GM21528 (cell line): ENCODE results near the gene TTL.
A peak's percentile ranks its signal among the peaks of the same experiment; 100 is the strongest.
"Not testable (repeated sequence)": the region's sequence is repeated elsewhere in the genome, so short reads cannot be mapped to it uniquely, and the experiment has no call there.

Experiments used
- ATAC-seq: cut with Tn5 transposase; IDR thresholded peaks from one replicate; pipeline ENCODE4 v1.9.1; 2021; ENCODE audit warnings: mild to moderate bottlenecking, moderate library complexity; ENCODE audit not compliant: unreplicated experiment, low FRiP score

The TTL gene

GRCh38 chr2:112481528-112482233 is at the start of gene TTL:
TTL (plus strand) TSS chr2:112482156; CDS start chr2:112482345, 189 bp downstream.
- peak; percentile 65 for ATAC-seq

- not testable (repeated sequence) for ATAC-seq
Observed at GRCh38 chr2:112432390-112432734, 49.6 kb upstream of the TTL start.

DNA sequence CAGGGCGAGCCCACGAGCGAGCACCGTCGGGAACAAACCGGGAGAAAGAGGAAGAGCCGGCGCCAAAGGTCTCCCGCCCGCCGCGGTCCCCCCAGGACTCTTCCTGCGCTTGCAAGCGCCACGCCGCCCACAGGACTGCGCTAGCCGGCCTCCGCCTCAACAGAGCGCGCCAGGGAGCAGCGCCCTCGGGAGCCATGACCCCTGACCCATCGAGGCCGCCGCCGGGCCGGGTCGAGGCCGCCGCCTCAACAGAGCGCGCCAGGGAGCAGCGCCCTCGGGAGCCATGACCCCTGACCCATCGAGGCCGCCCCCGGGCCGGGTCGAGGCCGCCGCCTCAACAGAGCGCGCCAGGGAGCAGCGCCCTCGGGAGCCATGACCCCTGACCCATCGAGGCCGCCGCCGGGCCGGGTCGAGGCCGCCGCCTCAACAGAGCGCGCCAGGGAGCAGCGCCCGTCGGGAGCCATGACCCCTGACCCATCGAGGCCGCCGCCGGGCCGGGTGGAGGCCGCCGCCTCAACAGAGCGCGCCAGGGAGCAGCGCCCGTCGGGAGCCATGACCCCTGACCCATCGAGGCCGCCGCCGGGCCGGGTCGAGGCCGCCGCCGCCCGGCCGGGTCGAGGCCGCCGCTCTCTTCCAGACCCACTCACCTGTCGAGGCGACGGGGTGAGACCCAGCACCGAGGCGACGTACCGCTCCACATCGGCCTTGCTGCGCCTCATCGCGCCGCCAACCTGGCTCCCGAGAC is 49.0 kb upstream of the TTL start:
- ATAC-seq, result peak; percentile 48

DNA sequence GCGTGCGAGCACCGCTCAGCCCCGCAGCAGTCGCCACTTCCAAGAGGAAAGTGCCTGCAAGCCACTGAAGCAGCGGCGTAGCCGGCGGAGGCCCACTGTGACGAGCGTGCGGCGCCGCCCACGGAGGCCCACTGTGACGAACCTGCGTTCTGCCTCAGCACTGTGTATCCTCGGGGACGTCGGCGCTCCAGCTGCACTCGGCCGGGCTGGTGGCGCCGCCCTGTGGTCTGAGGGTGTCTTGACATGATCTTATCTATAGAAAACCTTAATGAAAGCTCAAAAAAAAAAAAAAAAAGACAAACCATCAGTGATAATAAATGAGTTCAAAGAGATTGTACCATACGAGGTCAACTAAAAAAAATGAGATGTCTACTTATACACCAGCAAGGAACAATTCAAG is 48.5 kb upstream of the TTL start, which contains the start of gene RGPD8:
TSS of gene RGPD8 (minus strand) at position 166 of the 400 bp plus-strand sequence. CDS start 192 bp downstream, outside the sequence.
- ATAC-seq, result peak; percentile 98

- ATAC-seq, result no peak
Observed at GRCh38 chr2:112433932-112434730, 47.8 kb upstream of the TTL start.

DNA sequence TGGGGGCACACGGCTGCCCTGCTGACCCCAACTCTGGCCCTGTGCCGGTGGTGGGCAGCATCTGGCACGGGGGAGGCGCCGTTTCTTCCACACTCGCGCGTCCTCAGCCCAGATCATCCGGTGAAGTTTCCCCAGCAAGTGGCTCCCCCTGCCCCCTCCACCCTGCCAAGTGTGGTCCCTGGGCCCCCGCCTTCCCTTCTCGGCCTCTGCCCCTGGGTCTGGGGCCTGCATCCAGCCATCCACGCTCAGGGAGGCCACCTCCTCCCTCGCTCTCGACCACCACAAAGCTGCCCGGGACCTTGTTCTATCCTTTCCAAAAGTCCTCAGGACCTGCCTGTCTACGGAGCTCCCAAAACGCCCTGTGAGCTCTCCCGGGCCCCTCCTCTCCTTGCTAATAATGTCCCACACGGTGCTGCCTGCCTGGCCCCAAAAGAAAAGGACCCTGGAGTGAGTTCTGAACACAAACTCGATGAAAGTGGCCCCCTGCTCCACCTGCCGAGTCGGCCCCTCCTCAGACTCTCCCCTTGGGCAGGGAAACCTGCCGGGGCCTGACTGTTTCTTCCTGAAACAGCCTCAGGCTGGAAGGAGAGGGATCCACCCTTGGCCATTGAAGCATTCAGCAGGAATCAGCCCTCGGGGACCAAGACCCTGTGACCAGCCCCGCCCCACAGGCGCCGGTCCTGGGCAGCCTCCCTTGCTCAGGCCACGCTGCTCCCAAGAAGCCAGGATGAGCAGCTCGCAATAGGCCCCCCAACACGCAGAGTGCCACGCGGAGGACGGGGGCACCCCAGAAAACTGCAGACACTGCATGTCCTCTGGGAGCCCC is 46.9 kb upstream of the TTL start:
- ATAC-seq, result not testable (repeated sequence)

- ATAC-seq, result not testable (repeated sequence)
Observed at GRCh38 chr2:112435716-112436431, 46.1 kb upstream of the TTL start.

DNA sequence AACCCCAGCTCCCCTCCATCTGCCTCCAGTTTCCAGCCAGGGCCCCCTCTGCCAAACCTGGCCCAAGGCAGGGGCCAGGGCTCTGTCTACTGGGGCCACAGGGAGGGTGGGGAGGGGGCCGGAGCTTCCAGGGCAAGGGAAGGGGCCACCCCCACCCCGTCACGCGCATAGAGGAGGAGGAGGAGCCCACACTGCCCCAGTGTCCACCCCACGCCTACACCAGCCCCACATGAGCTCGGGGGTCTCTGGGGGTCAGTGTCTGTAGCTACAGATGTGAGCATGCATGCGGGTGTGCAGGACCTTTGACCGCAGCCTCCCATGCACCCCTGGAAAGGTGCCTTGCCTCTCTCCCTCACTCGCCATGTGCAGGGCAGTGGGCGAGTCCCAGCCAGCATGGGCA is 45.0 kb upstream of the TTL start:
- ATAC-seq, result not testable (repeated sequence)

GRCh38 chr2:112437405-112437831 is 44.5 kb upstream of the TTL start:
- not testable (repeated sequence) for ATAC-seq

- not testable (repeated sequence) for ATAC-seq
Observed at GRCh38 chr2:112438603-112439261, 43.2 kb upstream of the TTL start.

GRCh38 chr2:112444256-112444655 is 37.7 kb upstream of the TTL start:
- not testable (repeated sequence) for ATAC-seq

- ATAC-seq, result no peak
Observed at GRCh38 chr2:112449854-112450253, 32.1 kb upstream of the TTL start.

- ATAC-seq, result no peak
Observed at GRCh38 chr2:112451317-112451716, 30.6 kb upstream of the TTL start.

DNA sequence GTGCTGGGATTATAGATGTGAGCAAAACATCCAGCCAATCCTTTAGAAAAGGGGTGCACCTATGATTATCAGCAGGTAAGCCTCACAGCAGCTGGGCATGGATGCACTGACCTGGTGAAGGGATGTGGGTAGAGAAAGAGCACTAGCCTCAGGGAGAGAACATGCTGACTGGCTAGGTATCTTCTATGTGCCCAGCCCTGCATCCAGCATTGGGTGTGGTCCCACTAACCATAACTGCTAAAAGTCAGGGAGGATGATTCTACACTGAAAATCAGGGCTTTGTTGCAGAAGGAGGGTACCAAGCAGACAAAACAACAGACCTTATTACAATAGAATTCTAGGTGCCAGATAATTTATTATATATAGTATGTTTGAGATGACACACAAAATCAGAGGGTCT is 27.4 kb upstream of the TTL start:
- ATAC-seq, result no peak

DNA sequence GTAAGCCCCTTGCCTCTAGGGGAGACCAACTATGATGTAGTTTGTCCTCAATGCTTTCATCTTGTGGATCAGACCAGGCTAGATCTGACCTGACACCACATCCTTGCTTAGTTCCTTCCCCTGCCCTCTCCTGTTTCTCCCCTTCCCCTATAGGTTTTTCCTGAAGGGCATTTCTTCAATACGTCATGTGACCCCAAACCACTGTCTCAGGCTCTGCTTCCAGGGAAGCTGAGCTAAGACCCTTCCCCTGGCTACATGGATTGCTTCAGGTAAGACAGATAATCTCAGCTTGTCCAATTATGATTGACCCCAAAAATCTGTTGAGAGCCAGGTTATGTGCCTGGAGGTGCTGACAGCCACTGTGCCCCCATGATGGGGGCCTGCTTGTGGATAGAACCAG is 22.6 kb upstream of the TTL start:
- no peak for ATAC-seq

GRCh38 chr2:112462178-112462577 is 19.8 kb upstream of the TTL start:
- ATAC-seq, result no peak

GRCh38 chr2:112463256-112463655 is 18.7 kb upstream of the TTL start:
- no peak for ATAC-seq

GRCh38 chr2:112465382-112465781 is 16.6 kb upstream of the TTL start:
- ATAC-seq, result no peak
